Memory B cell (primary cell): ENCODE results near the gene AMPD3.

Experiments
- ATAC-seq: fragments of 150-1000 bp; cut with Tn5 transposase; 2 replicates; pipeline ENCODE4 v1.10.0; 2021; ENCODE audit warnings: low read depth, mild to moderate bottlenecking, moderate library complexity
- DNase-seq, 2 donors: peaks; one replicate each; pipeline ENCODE4 v3.0.0; 2022; ENCODE audit warnings: low spot score in 2 of 2
- H3K27ac Mint-ChIP-seq: one replicate; pipeline ENCODE4 v1.8.0; 2022; ENCODE audit warnings: mild to moderate bottlenecking, moderate library complexity, mixed read lengths
- H3K27me3 Mint-ChIP-seq: one replicate; pipeline ENCODE4 v1.8.0; 2022; ENCODE audit warnings: mixed read lengths
- H3K36me3 Mint-ChIP-seq: one replicate; pipeline ENCODE4 v1.8.0; 2022; ENCODE audit warnings: mild to moderate bottlenecking, mixed read lengths
- H3K4me1 Mint-ChIP-seq: one replicate; pipeline ENCODE4 v1.8.0; 2022; ENCODE audit warnings: mixed read lengths
- H3K4me3 Mint-ChIP-seq: one replicate; pipeline ENCODE4 v1.8.0; 2022; ENCODE audit warnings: mild to moderate bottlenecking, moderate library complexity, mixed read lengths
- H3K9me3 Mint-ChIP-seq: one replicate; pipeline ENCODE4 v1.8.0; 2022; ENCODE audit warnings: mixed read lengths

Gene AMPD3

GRCh38 chr11:10503777-10504480 lies 48.9 kb downstream of the AMPD3 start:
- no peak overlapping the region for H3K4me3 Mint-ChIP-seq

GRCh38 chr11:10504490-10504889 lies 49.4 kb downstream of the AMPD3 start:
- ATAC-seq (no peak), DNase-seq (no peak)
- Mint-ChIP-seq H3K4me1 (peaks cover 16% of the 10 kb centered on the region), H3K9me3 (peaks cover 2% of the 10 kb centered on the region), H3K27ac (peak overlapping the region; percentile 94), H3K4me3 (no peak overlapping the region), H3K27me3 (no peaks in the 10 kb centered on the region), H3K36me3 (peaks cover 31% of the 10 kb centered on the region)

More at GRCh38 chr11:10503777-10504480, 48.9 kb downstream of the AMPD3 start:
- DNase-seq (no peak), ATAC-seq (no peak)
- H3K4me1 Mint-ChIP-seq: peaks cover 16% of the 10 kb centered on the region
- H3K27me3 Mint-ChIP-seq: no peaks in the 10 kb centered on the region
- peaks cover 2% of the 10 kb centered on the region for H3K9me3 Mint-ChIP-seq
- peak overlapping the region; percentile 94 for H3K27ac Mint-ChIP-seq
- H3K36me3 Mint-ChIP-seq: peaks cover 33% of the 10 kb centered on the region

- DNase-seq (no peak), ATAC-seq (no peak)
- no peak overlapping the region for H3K4me3 Mint-ChIP-seq
- peak overlapping the region; percentile 50 for H3K27ac Mint-ChIP-seq
- no peaks in the 10 kb centered on the region for H3K27me3 Mint-ChIP-seq
- H3K9me3 Mint-ChIP-seq: peaks cover 2% of the 10 kb centered on the region
- H3K4me1 Mint-ChIP-seq: peaks cover 16% of the 10 kb centered on the region
- peaks cover 27% of the 10 kb centered on the region for H3K36me3 Mint-ChIP-seq
These were observed 50.4 kb downstream of the AMPD3 start for GRCh38 chr11:10505278-10506007.

GRCh38 chr11:10506008-10506370 lies 50.9 kb downstream of the AMPD3 start:
- H3K27me3 Mint-ChIP-seq: no peaks in the 10 kb centered on the region
- DNase-seq (no peak), ATAC-seq (no peak)
- H3K36me3 Mint-ChIP-seq: peaks cover 26% of the 10 kb centered on the region
- peaks cover 16% of the 10 kb centered on the region for H3K4me1 Mint-ChIP-seq
- no peak overlapping the region for H3K4me3 Mint-ChIP-seq
- peaks cover 2% of the 10 kb centered on the region for H3K9me3 Mint-ChIP-seq
- H3K27ac Mint-ChIP-seq: peak overlapping the region; percentile 31

GRCh38 chr11:10511181-10511621 lies 56.1 kb downstream of the AMPD3 start:
- H3K36me3 Mint-ChIP-seq: peaks cover 14% of the 10 kb centered on the region
- ATAC-seq (no peak), DNase-seq (no peak)
- H3K4me1 Mint-ChIP-seq: peaks cover 8% of the 10 kb centered on the region
- H3K9me3 Mint-ChIP-seq: no peaks in the 10 kb centered on the region
- no peaks in the 10 kb centered on the region for H3K27me3 Mint-ChIP-seq
- H3K27ac Mint-ChIP-seq: no peak overlapping the region
- no peak overlapping the region for H3K4me3 Mint-ChIP-seq

GRCh38 chr11:10514202-10514601 lies 59.1 kb downstream of the AMPD3 start:
- no peak for DNase-seq
- H3K9me3 Mint-ChIP-seq: no peaks in the 10 kb centered on the region
- peak overlapping the region; percentile 32 for H3K27ac Mint-ChIP-seq
- peaks cover 25% of the 10 kb centered on the region for H3K36me3 Mint-ChIP-seq
- peaks cover 14% of the 10 kb centered on the region for H3K4me1 Mint-ChIP-seq
- no peak overlapping the region for H3K4me3 Mint-ChIP-seq
- H3K27me3 Mint-ChIP-seq: no peaks in the 10 kb centered on the region
- ATAC-seq: no peak

GRCh38 chr11:10514709-10515108 lies 59.6 kb downstream of the AMPD3 start:
- Mint-ChIP-seq H3K27me3 (no peaks in the 10 kb centered on the region), H3K9me3 (no peaks in the 10 kb centered on the region), H3K36me3 (peaks cover 30% of the 10 kb centered on the region), H3K27ac (peak overlapping the region; percentile 62), H3K4me3 (no peak overlapping the region), H3K4me1 (peaks cover 17% of the 10 kb centered on the region)
- no peak for DNase-seq
- no peak for ATAC-seq

- Mint-ChIP-seq H3K36me3 (peaks cover 31% of the 10 kb centered on the region), H3K27ac (peak overlapping the region; percentile 62), H3K4me1 (peaks cover 17% of the 10 kb centered on the region), H3K9me3 (no peaks in the 10 kb centered on the region), H3K27me3 (no peaks in the 10 kb centered on the region), H3K4me3 (no peak overlapping the region)
- DNase-seq (no peak), ATAC-seq (no peak)
These were observed 60.4 kb downstream of the AMPD3 start for GRCh38 chr11:10515418-10515817.

GRCh38 chr11:10518123-10518522 lies 63.1 kb downstream of the AMPD3 start:
- Mint-ChIP-seq H3K9me3 (no peaks in the 10 kb centered on the region), H3K36me3 (peaks cover 39% of the 10 kb centered on the region), H3K27ac (no peak overlapping the region), H3K27me3 (no peaks in the 10 kb centered on the region), H3K4me1 (peaks cover 24% of the 10 kb centered on the region), H3K4me3 (no peak overlapping the region)
- no peak for DNase-seq
- ATAC-seq: no peak

- H3K27me3 Mint-ChIP-seq: no peaks in the 10 kb centered on the region
- peaks cover 24% of the 10 kb centered on the region for H3K4me1 Mint-ChIP-seq
- ATAC-seq (no peak), DNase-seq (no peak)
- peaks cover 41% of the 10 kb centered on the region for H3K36me3 Mint-ChIP-seq
- H3K27ac Mint-ChIP-seq: peak overlapping the region; percentile 75
- no peaks in the 10 kb centered on the region for H3K9me3 Mint-ChIP-seq
- H3K4me3 Mint-ChIP-seq: no peak overlapping the region
These were observed 63.8 kb downstream of the AMPD3 start for GRCh38 chr11:10518891-10519290.

- Mint-ChIP-seq H3K4me1 (peaks cover 20% of the 10 kb centered on the region), H3K27me3 (no peaks in the 10 kb centered on the region), H3K9me3 (no peaks in the 10 kb centered on the region), H3K4me3 (no peak overlapping the region), H3K27ac (peak overlapping the region; percentile 75), H3K36me3 (peaks cover 41% of the 10 kb centered on the region)
- ATAC-seq (no peak), DNase-seq (no peak)
These were observed 64.6 kb downstream of the AMPD3 start for GRCh38 chr11:10519630-10520029.

- ATAC-seq (no peak), DNase-seq (no peak)
- Mint-ChIP-seq H3K4me1 (peaks cover 17% of the 10 kb centered on the region), H3K4me3 (no peak overlapping the region), H3K9me3 (no peaks in the 10 kb centered on the region), H3K36me3 (peaks cover 38% of the 10 kb centered on the region), H3K27me3 (no peaks in the 10 kb centered on the region), H3K27ac (peak overlapping the region; percentile 41)
These were observed 65.5 kb downstream of the AMPD3 start for GRCh38 chr11:10520562-10520961.

GRCh38 chr11:10522276-10522675 lies 67.2 kb downstream of the AMPD3 start:
- no peak for ATAC-seq
- no peaks in the 10 kb centered on the region for H3K9me3 Mint-ChIP-seq
- H3K4me1 Mint-ChIP-seq: peaks cover 20% of the 10 kb centered on the region
- H3K27ac Mint-ChIP-seq: peak overlapping the region; percentile 6
- H3K4me3 Mint-ChIP-seq: no peak overlapping the region
- H3K27me3 Mint-ChIP-seq: no peaks in the 10 kb centered on the region
- H3K36me3 Mint-ChIP-seq: peaks cover 41% of the 10 kb centered on the region
- DNase-seq: no peak

- no peaks in the 10 kb centered on the region for H3K27me3 Mint-ChIP-seq
- H3K4me3 Mint-ChIP-seq: no peak overlapping the region
- peaks cover 22% of the 10 kb centered on the region for H3K4me1 Mint-ChIP-seq
- DNase-seq (no peak), ATAC-seq (no peak)
- H3K9me3 Mint-ChIP-seq: no peaks in the 10 kb centered on the region
- no peak overlapping the region for H3K27ac Mint-ChIP-seq
- H3K36me3 Mint-ChIP-seq: peaks cover 42% of the 10 kb centered on the region
These were observed 67.9 kb downstream of the AMPD3 start for GRCh38 chr11:10522921-10523320.
